Neural cell (in vitro differentiated cells): ENCODE measurements around the gene U2SURP. TPM values are rescaled to one million over a fixed set of nuclear protein-coding genes. Genes with fewer than 3 reads are reported as not detected.

Source experiments
- H2AFZ ChIP-seq: fragments of 200-600, 300-800 bp; sonication (generic), shearing (Covaris generic); 2 replicates; pipeline ENCODE4 v1.6.0; 2014; ENCODE audit warnings: low read depth, mild to moderate bottlenecking, antibody characterized with exemption, low read length, moderate library complexity
- H3F3A ChIP-seq: fragments of 200-600 bp; shearing (Covaris generic); 2 replicates; pipeline ENCODE4 v1.6.1; 2016; ENCODE audit warnings: mild to moderate bottlenecking, moderate library complexity, mixed read lengths, antibody characterized with exemption, low read length; ENCODE audit not compliant: insufficient read depth, poor library complexity, severe bottlenecking
- H3K27ac ChIP-seq: fragments of 200-600, 300-800 bp; sonication (generic), shearing (Covaris generic); 2 replicates; pipeline ENCODE4 v1.5.1; 2014; ENCODE audit warnings: mild to moderate bottlenecking, low read length, moderate library complexity
- H3K27me3 ChIP-seq: fragments of 300-800, 200-600 bp; sonication (generic), shearing (Covaris generic); 2 replicates; pipeline ENCODE4 v1.6.0; 2014; ENCODE audit warnings: mild to moderate bottlenecking, low read depth, low read length, moderate library complexity; ENCODE audit not compliant: insufficient read depth
- H3K36me3 ChIP-seq: fragments of 300-800, 200-600 bp; sonication (generic), shearing (Covaris generic); 2 replicates; pipeline ENCODE4 v1.5.1; 2014; ENCODE audit warnings: mild to moderate bottlenecking, antibody characterized with exemption, low read length, moderate library complexity; ENCODE audit not compliant: insufficient read depth
- H3K4me2 ChIP-seq: fragments of 300-800, 200-600 bp; sonication (generic), shearing (Covaris generic); 2 replicates; pipeline ENCODE4 v1.6.0; 2014; ENCODE audit warnings: mild to moderate bottlenecking, low read length
- H3K4me3 ChIP-seq: fragments of 300-800, 200-600 bp; sonication (generic), shearing (Covaris generic); 2 replicates; pipeline ENCODE4 v1.5.1; 2014; ENCODE audit warnings: mild to moderate bottlenecking, low read length, moderate library complexity
- H3K79me2 ChIP-seq: fragments of 200-600 bp; shearing (Covaris generic); replicated peaks from 2 replicates; pipeline ENCODE4 v1.6.0; 2014; ENCODE audit warnings: mild to moderate bottlenecking, low read length, moderate library complexity; ENCODE audit not compliant: insufficient read depth
- H3K9ac ChIP-seq: fragments of 300-800, 200-600 bp; sonication (generic), shearing (Covaris generic); 2 replicates; pipeline ENCODE4 v1.6.1; 2016; ENCODE audit warnings: mild to moderate bottlenecking, low read length, mixed read lengths
- H3K9me2 ChIP-seq: fragments of 200-600 bp; shearing (Covaris generic); 2 replicates; pipeline ENCODE4 v1.6.1; 2016; ENCODE audit warnings: mild to moderate bottlenecking, low read length, mixed read lengths; ENCODE audit not compliant: insufficient read depth
- H3K9me3 ChIP-seq: fragments of 200-600, 300-800 bp; sonication (generic), shearing (Covaris generic); 2 replicates; pipeline ENCODE4 v1.6.1; 2016; ENCODE audit warnings: mild to moderate bottlenecking, mixed run types, low read length, moderate library complexity, mixed read lengths
- H4K20me1 ChIP-seq: fragments of 200-600 bp; shearing (Covaris generic); 2 replicates; pipeline ENCODE4 v1.6.1; 2016; ENCODE audit warnings: mild to moderate bottlenecking, mixed run types; ENCODE audit not compliant: insufficient read depth
- CTCF ChIP-seq: fragments of 450-650 bp; IDR thresholded peaks from 2 replicates; pipeline ENCODE4 v1.5.1; 2014; ENCODE audit warnings: antibody characterized with exemption, mild to moderate bottlenecking, moderate library complexity; ENCODE audit not compliant: poor library complexity, severe bottlenecking
- EP300 ChIP-seq: fragments of 450-650 bp; conservative IDR thresholded peaks from 2 replicates; pipeline ENCODE4 v1.6.1; 2014; ENCODE audit warnings: antibody characterized with exemption, mild to moderate bottlenecking, moderate library complexity; ENCODE audit not compliant: poor library complexity, severe bottlenecking
- EZH2 ChIP-seq: fragments of 200-600, 300-800 bp; shearing (Covaris generic), sonication (generic); IDR thresholded peaks from 2 replicates; pipeline ENCODE4 v1.6.1; 2014; ENCODE audit warnings: antibody characterized with exemption, low read length, borderline replicate concordance, mild to moderate bottlenecking; ENCODE audit not compliant: insufficient read depth, poor library complexity, severe bottlenecking
- MXI1 ChIP-seq: fragments of 450-650 bp; conservative IDR thresholded peaks from 2 replicates; pipeline ENCODE4 v1.6.1; 2014; ENCODE audit warnings: antibody characterized with exemption, mild to moderate bottlenecking; ENCODE audit not compliant: poor library complexity, severe bottlenecking
- POLR2AphosphoS5 ChIP-seq: IDR thresholded peaks from 2 replicates; pipeline ENCODE4 v1.6.1; 2012
- RAD21 ChIP-seq: fragments of 450-650 bp; conservative IDR thresholded peaks from 2 replicates; pipeline ENCODE4 v1.6.1; 2014; ENCODE audit warnings: antibody characterized with exemption, mild to moderate bottlenecking, moderate library complexity
- REST ChIP-seq: IDR thresholded peaks from 2 replicates; pipeline ENCODE4 v1.6.1; 2012; ENCODE audit warnings: borderline replicate concordance
- SMC3 ChIP-seq: fragments of 450-650 bp; conservative IDR thresholded peaks from 2 replicates; pipeline ENCODE4 v1.6.1; 2014; ENCODE audit warnings: antibody characterized with exemption, mild to moderate bottlenecking, moderate library complexity; ENCODE audit not compliant: poor library complexity
- TAF1 ChIP-seq: IDR thresholded peaks from 2 replicates; pipeline ENCODE4 v1.6.1; 2012; ENCODE audit warnings: low read depth
- polyA plus RNA-seq: library from polyadenylated mRNA; depleted of rRNA; stranded (reverse); fragments of >200 nt; gene quantifications from 2 replicates; pipeline ENCODE4 v1.2.3, GENCODE V29; 2014

The U2SURP gene
- polyA plus RNA-seq, 1 donor from 2014 or later: 159 TPM

- H3K79me2 ChIP-seq: no peaks in the 10 kb centered on the region
- no peak overlapping the region for H3K4me2 ChIP-seq
- no peak overlapping the region for H3K9ac ChIP-seq
- no peaks in the 10 kb centered on the region for H4K20me1 ChIP-seq
- no peaks in the 10 kb centered on the region for H3K9me2 ChIP-seq
- H3K36me3 ChIP-seq: peaks cover 7% of the 10 kb centered on the region
- no peaks in the 10 kb centered on the region for H3F3A ChIP-seq
- H3K4me3 ChIP-seq: no peak overlapping the region
- no peaks in the 10 kb centered on the region for H3K27me3 ChIP-seq
- H2AFZ ChIP-seq: no peak overlapping the region
- TF ChIP-seq SMC3: no peak
- TF ChIP-seq TAF1: no peak
- no peak for TF ChIP-seq MXI1
- no peak for TF ChIP-seq REST
- TF ChIP-seq EZH2: no peak
- TF ChIP-seq CTCF: no peak
- no peak for TF ChIP-seq POLR2AphosphoS5
- TF ChIP-seq RAD21: no peak
- no peak for TF ChIP-seq EP300
- no peak overlapping the region for H3K27ac ChIP-seq
- H3K9me3 ChIP-seq: no peaks in the 10 kb centered on the region
These were observed 59.5 kb downstream of the U2SURP start for GRCh38 chr3:143060906-143061305.

- H3F3A ChIP-seq: no peaks in the 10 kb centered on the region
- TF ChIP-seq TAF1: no peak
- no peak for TF ChIP-seq EZH2
- no peak for TF ChIP-seq REST
- TF ChIP-seq EP300: no peak
- TF ChIP-seq POLR2AphosphoS5: no peak
- no peak overlapping the region for H3K4me2 ChIP-seq
- no peaks in the 10 kb centered on the region for H3K9me3 ChIP-seq
- no peaks in the 10 kb centered on the region for H4K20me1 ChIP-seq
- H3K36me3 ChIP-seq: no peaks in the 10 kb centered on the region
- H2AFZ ChIP-seq: no peak overlapping the region
- H3K27me3 ChIP-seq: no peaks in the 10 kb centered on the region
- no peak overlapping the region for H3K9ac ChIP-seq
- H3K79me2 ChIP-seq: no peaks in the 10 kb centered on the region
- H3K4me3 ChIP-seq: no peak overlapping the region
- no peaks in the 10 kb centered on the region for H3K9me2 ChIP-seq
- no peak overlapping the region for H3K27ac ChIP-seq
These were observed 61.6 kb downstream of the U2SURP start for GRCh38 chr3:143063018-143063417.
